Ovary (tissue), 9 donors: ENCODE data around the gene PCDHGA2. TPM values are rescaled to one million over a fixed set of nuclear protein-coding genes. Genes with fewer than 3 reads are reported as not detected.

Experiments used
- DNase-seq, 5 donors: peaks; one replicate each; pipeline ENCODE4 v3.0.0-alpha.2; 2019 to 2020
- H3K27ac ChIP-seq, 2 donors: fragments of 200-600 bp; one replicate each; pipeline versions ENCODE4 v1.5.1 to v1.8.0; 2019 to 2022
- H3K27me3 ChIP-seq: fragments of 200-600 bp; one replicate; pipeline ENCODE4 v1.8.0; 2022
- H3K36me3 ChIP-seq: fragments of 200-600 bp; sonication (generic); one replicate; pipeline ENCODE4 v1.5.1; 2019
- H3K4me1 ChIP-seq: one replicate; pipeline ENCODE4 v1.8.1; 2013; ENCODE audit warnings: mild to moderate bottlenecking, moderate library complexity; ENCODE audit not compliant: insufficient read depth
- H3K4me3 ChIP-seq: fragments of 200-600 bp; sonication (generic); one replicate; pipeline ENCODE4 v1.5.1; 2017
- H3K9me3 ChIP-seq, 2 donors: fragments of 200-600 bp in 1 of 2; sonication (generic) in 1 of 2; one replicate each; pipeline versions ENCODE4 v1.5.1 to v1.8.1; 2013 to 2019; ENCODE audit warnings: mild to moderate bottlenecking in 1 of 2, moderate library complexity in 1 of 2
- EP300 ChIP-seq: sonication (generic); formaldehyde crosslinking; IDR thresholded peaks from one replicate; pipeline ENCODE4 v1.6.1; 2017; ENCODE audit warnings: antibody characterized with exemption
- POLR2A ChIP-seq: fragments of 450-650 bp; IDR thresholded peaks from one replicate; pipeline ENCODE4 v1.6.1; 2017; ENCODE audit warnings: antibody characterized with exemption, mild to moderate bottlenecking, moderate library complexity
- WGBS, 3 donors: extraction: QIAGEN DNeasy Blood & Tissue Kit in 1 of 3; methylation state at CpG; one replicate each; pipeline versions ENCODE4 v1.1.5 to v1.1.7; 2013 to 2017; 5-methylcytosine and 5-hydroxymethylcytosine counted together
- intact Hi-C, 4 donors: fragments of 100-400 bp; cut with DNase I; formaldehyde crosslinking; loops; one replicate each; pipeline versions ENCODE4 v1.11.0 to v1.15.1; 2022 to 2023
- polyA plus RNA-seq, 2 donors: library from polyadenylated mRNA; stranded (reverse); fragments of 200-250 nt in 1 of 2; fragments of 350-450 nt in 1 of 2; fragmentation: Illumina TruSeq in 1 of 2; extraction: RNeasy Lipid Tissue Mini Kit (QIAGEN cat#74804) in 1 of 2; gene quantifications; one replicate each; pipeline ENCODE4 v1.2.3, GENCODE V29; 2013 to 2014
- total RNA-seq, 7 donors: library from RNA; depleted of rRNA in 2 of 7; stranded (reverse); fragments of >200 nt in 2 of 7; fragmentation: NEBNext Ultra II Directional in 3 of 7; extraction: Animal tissue kit (Norgen Biotek cat#: 25700) in 3 of 7; gene quantifications; one replicate each; pipeline versions ENCODE4 v1.1.0 to v1.2.4, GENCODE V29; 2016 to 2023
- TF ChIP-seq, protein P1 (sequence below), 3 donors: fragments of 450-650 bp in 2 of 3; fragments of 200-600 bp in 1 of 3; IDR thresholded peaks; one replicate each; pipeline versions ENCODE4 v1.5.1 to v1.8.0; 2016 to 2022; ENCODE audit warnings: antibody characterized with exemption in 3 of 3, mild to moderate bottlenecking in 1 of 3
- donor health status: DM: no; HTN: no; CAD: no; lungs with moderate emphysema.
- donor health status: DM: no; HTN: no; CAD: no.
- donor health status: Bipolar disorder and iron deficiency.
- donor health status: DM: yes; HTN: yes; CAD: no.
- donor health status: DM: no; HTN: no; CAD: no.
- donor health status: DM: yes; HTN: yes; CAD: no.

The PCDHGA2 gene
- total and polyA plus RNA-seq, 9 donors = 3.0 to 13.5 (median 11.7) TPM

DNA sequence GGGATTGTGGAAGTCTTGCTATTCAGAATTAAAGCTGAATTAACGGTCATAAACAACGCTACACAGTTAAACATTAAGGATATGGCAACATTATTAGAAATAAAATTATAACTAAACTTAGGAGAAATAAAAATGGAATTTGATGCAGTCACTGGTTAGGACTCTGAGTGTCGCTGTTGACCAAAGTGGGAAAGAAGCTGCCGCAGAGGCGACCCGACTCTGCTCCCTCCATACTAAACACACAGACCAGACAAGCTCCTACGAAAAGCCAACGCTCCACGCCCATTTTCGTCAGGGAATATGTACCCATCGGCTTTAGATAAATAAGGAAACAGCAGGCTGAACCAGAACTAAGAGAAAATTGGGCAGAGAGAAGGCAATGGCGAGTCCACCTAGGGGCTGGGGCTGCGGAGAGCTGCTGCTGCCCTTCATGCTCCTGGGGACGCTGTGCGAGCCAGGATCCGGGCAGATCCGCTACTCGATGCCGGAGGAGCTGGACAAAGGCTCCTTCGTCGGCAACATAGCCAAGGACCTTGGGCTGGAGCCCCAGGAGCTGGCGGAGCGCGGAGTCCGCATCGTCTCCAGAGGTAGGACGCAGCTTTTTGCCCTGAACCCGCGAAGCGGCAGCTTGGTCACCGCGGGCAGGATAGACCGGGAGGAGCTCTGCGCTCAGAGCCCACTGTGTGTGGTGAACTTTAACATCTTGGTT is 25.5 kb downstream of the PCDHGA2 start, which contains the start of gene PCDHGA5:
PCDHGA5 (plus strand) TSS at position 211 of the 709 bp plus-strand sequence; CDS start at position 380, 169 bp downstream.
- H3K27me3 ChIP-seq = no peaks in the 10 kb centered on the region
- H3K36me3 ChIP-seq = no peaks in the 10 kb centered on the region
- TF ChIP-seq POLR2A (no peak), EP300 (no peak)
- TF ChIP-seq, protein P1, sequence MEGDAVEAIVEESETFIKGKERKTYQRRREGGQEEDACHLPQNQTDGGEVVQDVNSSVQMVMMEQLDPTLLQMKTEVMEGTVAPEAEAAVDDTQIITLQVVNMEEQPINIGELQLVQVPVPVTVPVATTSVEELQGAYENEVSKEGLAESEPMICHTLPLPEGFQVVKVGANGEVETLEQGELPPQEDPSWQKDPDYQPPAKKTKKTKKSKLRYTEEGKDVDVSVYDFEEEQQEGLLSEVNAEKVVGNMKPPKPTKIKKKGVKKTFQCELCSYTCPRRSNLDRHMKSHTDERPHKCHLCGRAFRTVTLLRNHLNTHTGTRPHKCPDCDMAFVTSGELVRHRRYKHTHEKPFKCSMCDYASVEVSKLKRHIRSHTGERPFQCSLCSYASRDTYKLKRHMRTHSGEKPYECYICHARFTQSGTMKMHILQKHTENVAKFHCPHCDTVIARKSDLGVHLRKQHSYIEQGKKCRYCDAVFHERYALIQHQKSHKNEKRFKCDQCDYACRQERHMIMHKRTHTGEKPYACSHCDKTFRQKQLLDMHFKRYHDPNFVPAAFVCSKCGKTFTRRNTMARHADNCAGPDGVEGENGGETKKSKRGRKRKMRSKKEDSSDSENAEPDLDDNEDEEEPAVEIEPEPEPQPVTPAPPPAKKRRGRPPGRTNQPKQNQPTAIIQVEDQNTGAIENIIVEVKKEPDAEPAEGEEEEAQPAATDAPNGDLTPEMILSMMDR (IDR thresholded peaks at IDR 0.05) = no peak
- H3K9me3 ChIP-seq = peaks cover 0 to 52% of the 10 kb centered on the region in 2 donors
- peak within 1 kb of the TSS; percentile 17 for H3K4me3 ChIP-seq
- intact Hi-C loops = no loop called here
- whole genome bisulfite sequencing, 3 donors = 11 to 18% (median 16%) methylated on average over 34 of the region's 34 CpGs
- H3K27ac ChIP-seq = no peak within 1 kb of the TSS
- DNase-seq = no peak
- no peaks in the 10 kb centered on the region for H3K4me1 ChIP-seq

DNA sequence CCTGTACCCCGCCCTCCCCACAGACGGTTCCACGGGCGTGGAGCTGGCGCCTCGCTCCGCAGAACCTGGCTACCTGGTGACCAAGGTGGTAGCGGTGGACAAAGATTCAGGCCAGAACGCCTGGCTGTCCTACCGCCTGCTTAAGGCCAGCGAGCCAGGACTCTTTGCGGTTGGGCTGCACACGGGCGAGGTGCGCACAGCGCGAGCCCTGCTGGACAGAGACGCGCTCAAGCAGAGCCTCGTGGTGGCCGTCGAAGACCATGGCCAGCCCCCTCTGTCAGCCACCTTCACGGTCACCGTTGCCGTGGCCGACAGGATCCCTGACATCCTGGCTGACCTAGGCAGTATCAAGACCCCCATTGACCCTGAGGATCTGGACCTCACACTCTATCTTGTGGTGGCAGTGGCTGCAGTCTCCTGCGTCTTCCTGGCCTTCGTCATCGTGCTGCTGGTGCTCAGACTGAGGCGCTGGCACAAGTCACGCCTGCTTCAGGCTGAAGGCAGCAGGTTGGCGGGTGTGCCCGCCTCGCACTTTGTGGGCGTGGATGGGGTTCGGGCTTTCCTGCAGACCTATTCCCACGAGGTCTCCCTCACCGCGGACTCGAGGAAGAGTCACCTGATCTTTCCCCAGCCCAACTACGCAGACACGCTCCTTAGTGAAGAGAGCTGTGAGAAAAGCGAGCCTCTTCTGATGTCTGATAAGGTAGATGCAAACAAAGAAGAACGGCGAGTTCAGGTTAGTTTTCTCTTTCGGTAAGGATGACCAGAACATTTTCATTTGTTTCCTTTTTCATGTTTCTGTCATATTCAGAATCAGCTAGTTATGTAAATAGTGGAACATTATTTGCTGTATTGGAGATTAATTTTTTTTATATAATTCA is 27.7 kb downstream of the PCDHGA2 start:
- no peak for DNase-seq
- H3K36me3 ChIP-seq = no peaks in the 10 kb centered on the region
- H3K27me3 ChIP-seq = no peaks in the 10 kb centered on the region
- TF ChIP-seq, protein P1 (IDR thresholded peaks at IDR 0.05) = no peak
- TF ChIP-seq POLR2A (no peak), EP300 (no peak)
- WGBS, 3 donors = 28 to 44% (median 29%) methylated on average over 36 to 46 of the region's 46 CpGs
- intact Hi-C loops = no loop called here
- H3K27ac ChIP-seq = no peak overlapping the region
- H3K9me3 ChIP-seq = peaks cover 0 to 53% of the 10 kb centered on the region in 2 donors
- no peaks in the 10 kb centered on the region for H3K4me1 ChIP-seq
- H3K4me3 ChIP-seq = no peak overlapping the region

DNA sequence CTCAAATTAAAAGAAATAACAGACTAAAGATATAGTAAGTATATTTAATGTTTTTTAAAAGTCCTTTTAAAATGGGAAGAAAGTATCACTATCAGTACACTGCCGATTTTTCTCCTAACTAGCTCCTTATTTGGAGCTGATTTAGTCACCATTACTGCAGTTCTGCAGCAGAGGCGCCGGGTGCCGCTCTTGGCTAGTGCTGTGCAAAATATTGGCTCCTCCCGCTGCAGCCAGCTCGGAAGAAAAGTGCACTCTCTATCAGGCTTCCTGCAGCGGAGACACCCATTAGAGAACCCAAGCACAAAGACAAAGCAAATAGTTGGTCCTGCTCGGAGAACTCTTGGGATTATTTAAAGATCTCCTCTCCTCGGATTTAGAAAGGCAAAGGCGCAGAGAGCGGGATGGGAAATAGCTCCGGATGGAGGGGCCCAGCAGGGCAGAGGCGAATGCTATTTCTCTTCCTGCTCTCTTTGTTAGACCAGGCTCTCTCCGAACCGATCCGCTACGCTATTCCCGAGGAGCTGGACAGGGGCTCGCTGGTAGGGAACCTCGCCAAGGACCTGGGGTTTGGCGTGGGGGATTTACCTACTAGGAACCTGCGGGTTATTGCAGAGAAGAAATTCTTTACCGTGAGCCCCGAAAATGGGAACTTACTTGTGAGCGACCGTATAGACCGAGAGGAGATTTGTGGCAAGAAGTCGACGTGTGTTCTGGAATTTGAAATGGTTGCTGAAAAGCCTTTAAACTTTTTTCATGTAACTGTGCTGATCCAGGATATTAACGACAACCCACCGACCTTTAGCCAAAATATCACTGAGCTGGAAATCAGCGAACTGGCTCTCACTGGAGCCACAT is 31.7 kb downstream of the PCDHGA2 start, which contains the start of gene PCDHGB3:
PCDHGB3 (plus strand) TSS at position 249 of the 855 bp plus-strand sequence; CDS start at position 402, 153 bp downstream.
- Histone ChIP-seq H3K27me3 (no peaks in the 10 kb centered on the region), H3K4me3 (no peak within 1 kb of the TSS), H3K9me3 (peaks cover 5 to 45% of the 10 kb centered on the region in 2 donors), H3K27ac (no peak within 1 kb of the TSS), H3K36me3 (no peaks in the 10 kb centered on the region), H3K4me1 (no peaks in the 10 kb centered on the region)
- intact Hi-C loops = no loop called here
- no peak for TF ChIP-seq POLR2A
- TF ChIP-seq EP300 = no peak
- TF ChIP-seq, protein P1 (IDR thresholded peaks at IDR 0.05) = no peak
- no peak for DNase-seq
- WGBS, 3 donors = 16 to 22% (median 21%) methylated on average over 32 of the region's 32 CpGs
